Measurements from ENCODE around the gene TBC1D2B.

The TBC1D2B gene

DNA sequence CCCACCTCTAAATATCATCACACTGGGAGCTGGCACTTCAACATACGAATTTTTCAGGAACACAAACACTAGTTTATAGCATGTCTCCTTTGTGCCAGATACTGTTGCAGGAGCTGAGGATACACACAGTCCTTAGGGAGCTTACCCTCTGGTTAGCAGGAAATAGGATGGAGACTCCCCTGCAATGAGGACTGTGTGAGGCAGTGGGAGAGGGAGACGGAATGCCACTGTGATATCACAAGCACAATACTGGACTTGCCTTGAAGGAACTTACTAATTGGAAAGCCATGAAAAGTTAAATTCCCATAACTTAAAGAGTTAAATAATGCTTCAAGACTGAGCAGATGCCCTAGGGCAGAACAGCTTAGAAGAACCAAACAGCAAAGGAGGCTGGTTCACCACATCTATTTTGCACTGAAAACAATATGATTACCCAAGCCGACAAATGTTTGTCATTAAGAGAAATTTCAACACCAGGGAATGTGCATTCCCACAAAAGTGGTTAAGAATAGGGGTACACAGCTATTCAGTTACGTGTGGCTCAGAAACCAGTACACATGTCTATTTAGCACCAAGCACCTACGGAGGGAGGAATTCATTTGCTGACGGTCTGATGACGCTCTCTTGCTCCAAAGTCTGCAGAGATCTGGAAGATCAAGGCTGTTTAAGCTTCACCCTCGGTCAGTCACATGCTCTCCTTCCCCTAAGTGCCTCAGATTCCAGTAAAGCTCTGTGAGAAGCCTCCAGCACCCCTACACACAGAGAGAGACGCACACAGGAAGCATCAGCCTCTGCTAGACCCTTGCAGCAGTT, 5.2 kb downstream of the TBC1D2B start:
- no peak for DNase-seq (ENCODE audit: low read depth in 2 of 2)

DNA sequence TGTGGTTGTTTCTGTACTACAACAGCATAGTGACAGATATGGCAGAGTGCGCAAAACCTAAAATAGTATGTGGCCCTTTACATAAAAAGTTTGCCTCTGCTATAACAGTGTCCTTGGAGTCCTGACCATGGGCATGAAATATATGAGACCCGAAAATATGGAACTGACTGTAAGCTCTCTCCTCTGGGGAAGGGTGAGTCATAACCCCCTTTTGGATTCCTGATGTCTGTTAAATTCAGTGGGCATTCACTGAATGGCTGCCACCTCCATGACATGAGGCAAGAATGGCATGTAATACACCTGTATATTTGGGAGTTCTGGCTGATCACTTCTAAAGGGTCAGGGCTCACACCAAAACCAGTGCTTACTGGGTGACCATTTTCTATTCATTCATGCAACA, 6.1 kb downstream of the TBC1D2B start:
- DNase-seq (ENCODE audit: low read depth in 2 of 2) = no peak

DNA sequence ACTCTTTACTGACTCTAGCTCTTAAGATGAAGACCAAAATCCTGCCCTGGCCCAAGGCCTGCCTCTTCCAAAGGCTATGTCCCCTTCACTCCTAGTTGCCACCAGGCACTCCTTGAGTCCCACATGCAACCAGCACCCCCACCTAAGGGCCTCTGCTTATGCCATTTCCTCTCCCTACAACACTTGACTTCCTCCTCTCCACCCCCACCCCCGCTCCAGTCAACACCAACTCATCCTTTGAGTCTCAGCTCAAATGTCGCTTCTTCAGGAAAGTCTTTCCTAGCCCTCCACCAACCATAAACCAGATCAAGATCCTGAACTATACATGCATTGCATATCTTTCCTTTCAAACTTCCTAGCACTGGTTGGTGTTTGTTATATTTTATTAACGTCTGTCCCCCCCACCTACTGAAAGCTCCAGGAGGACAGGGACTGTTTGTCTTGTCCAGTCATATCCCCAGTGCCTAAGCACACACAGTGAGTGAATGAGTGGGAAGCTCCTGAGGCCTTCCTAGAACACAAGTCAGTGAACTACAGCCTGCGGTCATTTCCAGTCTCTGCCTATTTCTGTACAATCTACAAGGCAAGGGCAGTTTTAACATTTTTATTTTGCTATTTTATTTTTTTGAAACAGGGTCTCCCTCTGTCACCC, 7.3 kb downstream of the TBC1D2B start:
- no peak for DNase-seq (ENCODE audit: low read depth in 2 of 2)

DNA sequence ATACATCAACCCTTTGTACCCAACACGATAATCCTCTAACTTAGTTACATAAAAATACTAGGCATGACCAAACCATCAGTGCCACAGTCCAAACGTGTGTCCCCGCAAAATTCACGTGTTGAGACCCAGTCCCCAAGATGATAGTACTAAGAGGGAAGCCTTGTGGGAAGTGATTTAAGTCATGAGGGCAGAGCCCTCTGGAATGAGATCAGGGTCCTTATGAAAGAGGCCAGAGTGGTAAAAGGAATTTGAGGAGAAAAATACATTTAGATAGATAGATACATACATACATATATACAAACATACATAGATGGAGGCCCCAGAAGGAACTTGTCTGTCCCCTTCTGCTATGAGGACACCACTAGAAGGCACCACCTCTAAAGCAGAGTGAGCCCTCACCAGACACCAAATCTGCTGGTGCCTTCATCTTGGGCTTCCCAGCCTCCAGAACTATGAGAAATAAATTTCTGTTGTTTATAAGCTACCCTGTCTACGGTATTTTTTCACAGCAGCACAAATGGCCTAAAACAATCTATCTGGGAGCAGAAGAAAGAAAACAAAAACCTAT, 8.0 kb downstream of the TBC1D2B start:
- DNase-seq (ENCODE audit: low read depth in 2 of 2) = no peak

DNA sequence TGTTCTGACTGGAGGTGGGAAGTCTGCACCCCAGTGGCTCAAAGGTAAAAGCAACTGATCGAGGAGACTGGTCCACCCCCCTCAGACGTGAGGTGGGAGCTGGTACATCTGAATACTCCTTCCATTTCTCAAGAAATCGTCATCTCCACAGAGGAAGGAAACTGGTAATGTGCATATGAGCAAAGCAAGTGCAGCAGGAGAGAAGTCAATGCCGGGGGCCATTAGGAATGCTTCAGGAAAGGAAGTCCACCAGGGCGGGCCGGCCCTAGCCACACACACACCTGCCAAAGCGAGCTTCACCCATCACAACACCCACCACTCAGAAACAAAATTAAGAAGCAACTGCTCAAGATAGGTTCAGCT, 8.5 kb downstream of the TBC1D2B start:
- DNase-seq (ENCODE audit: low read depth in 2 of 2) = no peak

DNA sequence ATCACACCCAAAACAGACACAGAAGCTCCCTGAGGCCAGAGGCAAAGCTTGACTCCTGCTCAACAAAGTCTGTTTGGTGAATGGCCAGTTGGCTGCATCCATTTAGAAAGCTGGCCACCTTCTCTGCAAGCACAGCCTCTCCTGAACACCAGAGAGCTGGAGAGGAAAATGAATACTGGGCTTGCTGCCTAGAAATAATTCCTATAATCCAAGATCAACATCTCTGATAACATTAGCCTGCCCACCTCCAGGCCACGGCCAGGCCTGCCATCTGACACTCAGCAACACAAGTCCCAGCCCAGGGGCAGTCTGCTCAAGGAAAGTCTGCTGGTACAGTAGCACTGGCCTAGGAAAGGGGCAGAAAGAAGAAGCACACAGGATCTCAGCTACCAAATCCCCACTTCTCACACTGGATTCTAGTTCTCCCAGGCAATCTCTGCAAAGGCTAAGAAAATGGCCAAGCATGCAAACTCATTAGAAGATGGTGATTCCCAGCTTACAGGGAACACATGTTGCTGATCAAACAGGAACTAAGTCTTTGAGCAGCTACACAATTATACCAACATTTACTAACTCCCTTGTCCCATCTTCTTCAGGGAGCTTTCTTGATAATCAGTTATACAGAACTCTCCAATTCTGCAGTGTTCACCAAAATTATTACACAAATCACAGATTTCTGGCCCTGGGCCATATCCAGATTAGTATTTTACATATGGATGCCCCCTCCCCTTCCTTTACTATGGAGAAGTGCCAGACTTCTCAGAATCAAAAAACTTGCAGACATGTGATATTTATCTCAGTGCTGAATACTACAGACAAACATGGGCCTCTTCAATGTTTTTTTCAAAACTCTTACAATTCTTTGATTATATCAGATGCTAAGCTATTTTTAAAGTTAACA, 9.9 kb downstream of the TBC1D2B start:
- no peak for DNase-seq (ENCODE audit: low read depth in 2 of 2)

DNA sequence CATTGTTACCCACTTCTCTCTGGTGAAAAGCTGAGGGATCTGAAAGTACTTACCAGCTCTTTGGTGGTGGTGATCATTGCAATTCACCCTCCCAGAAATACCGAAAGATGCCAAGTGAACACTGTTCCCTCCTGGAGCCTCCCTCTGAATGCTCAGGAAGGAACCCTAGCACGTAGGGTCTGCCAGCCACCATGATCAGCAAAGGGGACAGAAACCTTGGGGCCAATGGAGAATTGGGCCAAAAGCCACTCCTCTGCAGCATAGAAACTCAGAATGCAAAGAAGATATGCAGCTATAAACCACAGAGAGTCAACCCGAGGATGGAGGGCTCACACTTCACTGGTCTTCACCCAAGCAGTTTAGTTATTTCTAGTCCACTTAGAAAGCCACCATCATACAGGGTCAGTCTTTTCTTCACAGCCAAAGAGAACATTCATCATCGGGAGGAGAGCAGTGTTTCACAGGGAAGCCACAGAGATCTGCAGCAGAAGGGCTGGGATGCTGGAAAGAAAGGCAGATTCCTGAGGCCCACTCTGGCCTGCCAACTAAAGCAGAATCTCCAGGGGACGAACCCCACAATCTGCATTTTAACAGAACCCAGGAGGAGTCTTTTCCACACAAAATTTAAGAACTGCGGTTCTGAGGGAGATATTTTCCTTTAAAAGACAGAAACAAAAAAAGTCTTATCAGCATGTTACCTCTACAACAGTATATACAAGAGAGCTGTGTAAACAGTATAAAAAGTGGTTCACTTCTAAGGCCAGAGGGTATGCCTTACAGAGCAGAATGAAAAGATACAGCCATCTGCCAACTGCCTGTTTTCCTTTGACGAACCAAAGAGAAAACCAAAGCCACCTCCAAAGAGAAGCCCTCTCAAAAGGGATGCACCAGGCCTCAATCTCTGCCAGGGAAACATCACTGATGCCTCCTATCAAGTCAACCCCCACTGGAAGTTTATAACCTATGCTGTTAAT, 11.3 kb downstream of the TBC1D2B start:
- DNase-seq (ENCODE audit: low read depth in 2 of 2) = no peak

DNA sequence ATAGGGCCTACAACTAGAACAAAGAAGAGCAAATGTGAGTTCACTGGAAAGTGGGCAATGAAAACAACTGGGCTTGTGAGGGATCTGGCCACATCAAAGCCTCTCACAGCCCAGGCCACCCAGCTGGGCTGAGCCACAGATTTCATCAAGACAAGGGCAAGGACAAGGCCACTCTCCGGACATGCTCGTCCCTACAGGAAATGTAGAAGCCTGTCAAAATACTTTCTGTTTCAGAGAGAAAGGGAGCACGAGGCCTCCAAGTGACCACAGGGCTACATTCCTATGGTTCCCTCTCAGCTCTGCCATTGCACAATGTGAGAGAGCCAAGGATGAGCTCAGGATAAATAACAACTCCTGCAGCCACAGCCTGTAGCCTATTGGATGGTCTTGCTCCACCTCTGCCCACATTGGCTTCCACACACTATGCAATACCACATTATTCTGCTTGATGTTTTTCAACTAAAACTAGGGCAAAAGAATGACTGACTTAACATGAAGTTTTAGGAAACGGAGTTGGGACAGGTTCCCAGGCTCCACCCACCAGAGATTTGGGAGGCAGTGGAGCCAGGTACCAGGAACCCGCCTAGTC, 12.1 kb downstream of the TBC1D2B start:
- no peak for DNase-seq (ENCODE audit: low read depth in 2 of 2)

DNA sequence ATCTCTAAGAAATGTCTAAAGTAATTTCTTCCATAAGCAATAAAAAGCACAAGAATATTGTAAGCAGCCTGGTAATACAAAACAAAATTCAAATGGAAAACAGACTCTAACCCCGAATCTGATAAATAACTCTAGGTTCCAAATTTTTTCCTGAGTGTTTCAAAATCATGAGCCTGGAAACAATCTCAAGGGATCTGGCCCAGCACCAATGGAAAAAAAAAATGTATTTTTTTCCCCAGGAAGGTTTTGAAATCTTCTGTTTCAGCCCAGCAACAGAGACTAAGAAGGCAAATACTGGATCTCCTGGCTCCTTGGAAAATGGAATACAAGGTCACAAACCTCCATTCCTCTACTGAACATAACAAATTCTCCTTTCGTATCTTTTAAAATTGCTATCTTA, 13.0 kb downstream of the TBC1D2B start:
- DNase-seq (ENCODE audit: low read depth in 2 of 2) = no peak

DNA sequence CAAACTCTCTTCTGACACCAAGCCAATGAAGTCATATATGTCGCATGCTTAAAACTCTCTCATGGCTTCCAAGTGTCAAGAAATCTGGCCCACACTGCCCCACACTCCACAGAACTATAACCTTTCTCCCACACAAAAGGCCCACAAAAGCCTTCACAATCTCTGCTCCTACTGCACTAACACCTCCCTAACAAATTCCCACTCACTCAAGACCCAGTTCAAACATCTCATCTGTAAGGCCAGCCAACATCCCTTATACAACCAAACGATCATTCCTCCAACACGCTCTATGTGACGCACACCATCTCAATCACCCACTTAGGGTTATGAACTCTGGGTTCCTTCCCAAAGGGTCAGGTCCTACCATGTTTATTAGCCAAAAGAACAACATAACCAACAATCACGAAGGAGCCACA, 13.5 kb downstream of the TBC1D2B start:
- no peak for DNase-seq (ENCODE audit: low read depth in 2 of 2)

DNA sequence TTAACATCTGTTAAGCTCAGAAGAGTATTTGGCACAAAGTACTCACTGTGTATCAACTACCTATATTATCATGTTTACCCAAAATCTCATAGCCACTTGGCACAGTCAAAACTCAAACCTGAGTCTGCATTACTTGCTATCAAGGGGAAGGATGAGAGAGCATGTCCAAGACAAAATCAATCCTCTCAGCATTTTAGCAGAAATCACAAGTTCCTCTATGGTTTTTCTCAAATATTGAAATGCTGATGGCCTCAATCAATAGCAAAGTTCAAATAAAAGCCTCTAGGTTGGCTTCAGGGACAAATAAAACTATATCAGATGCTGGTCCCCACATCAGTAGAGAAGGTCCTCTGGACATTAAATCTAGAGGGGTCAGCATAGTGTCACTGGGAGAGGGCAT, 14.3 kb downstream of the TBC1D2B start:
- no peak for DNase-seq (ENCODE audit: low read depth in 2 of 2)

DNA sequence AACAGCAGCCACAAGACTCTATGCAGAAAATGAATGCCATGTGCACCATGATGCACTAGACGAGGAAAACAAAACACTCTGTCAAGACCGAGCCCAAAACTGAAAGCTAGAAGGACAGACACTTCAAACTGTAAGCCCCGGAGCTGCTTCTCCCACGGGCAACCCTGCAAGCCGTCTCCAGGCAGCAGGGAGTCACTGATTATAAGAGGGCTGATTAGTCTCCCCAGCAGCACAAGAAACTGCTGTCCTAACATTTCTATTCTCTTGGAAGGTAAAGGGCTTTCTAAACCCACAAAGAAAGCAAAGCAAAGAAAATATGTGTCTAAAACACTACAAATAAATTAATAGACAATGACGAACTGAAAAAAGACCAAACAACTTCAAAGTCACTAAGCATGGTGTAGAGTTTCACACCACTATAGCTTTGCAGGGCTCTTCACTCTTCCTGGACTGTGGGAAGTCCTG, 15.5 kb downstream of the TBC1D2B start:
- no peak for DNase-seq (ENCODE audit: low read depth in 2 of 2)

DNA sequence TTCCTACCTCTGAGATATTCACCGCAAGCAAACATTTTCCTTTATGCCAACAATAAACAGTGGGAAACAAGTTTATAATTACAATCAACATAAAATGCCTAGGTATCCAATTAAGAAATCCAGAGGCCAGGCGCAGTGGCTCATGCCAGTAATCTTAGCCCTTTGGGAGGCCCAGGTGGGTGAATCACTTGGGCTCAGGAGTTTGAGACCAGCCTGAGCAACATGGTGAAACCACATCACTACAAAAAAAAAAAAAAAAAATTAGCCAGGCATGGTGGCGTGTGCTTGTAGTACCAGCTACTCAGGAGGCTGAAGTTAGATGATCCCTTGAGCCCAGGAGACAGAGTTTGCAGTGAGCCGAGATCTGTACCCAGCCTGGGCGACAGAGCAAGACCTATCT, 17.3 kb downstream of the TBC1D2B start:
- no peak for DNase-seq (ENCODE audit: low read depth in 2 of 2)

DNA sequence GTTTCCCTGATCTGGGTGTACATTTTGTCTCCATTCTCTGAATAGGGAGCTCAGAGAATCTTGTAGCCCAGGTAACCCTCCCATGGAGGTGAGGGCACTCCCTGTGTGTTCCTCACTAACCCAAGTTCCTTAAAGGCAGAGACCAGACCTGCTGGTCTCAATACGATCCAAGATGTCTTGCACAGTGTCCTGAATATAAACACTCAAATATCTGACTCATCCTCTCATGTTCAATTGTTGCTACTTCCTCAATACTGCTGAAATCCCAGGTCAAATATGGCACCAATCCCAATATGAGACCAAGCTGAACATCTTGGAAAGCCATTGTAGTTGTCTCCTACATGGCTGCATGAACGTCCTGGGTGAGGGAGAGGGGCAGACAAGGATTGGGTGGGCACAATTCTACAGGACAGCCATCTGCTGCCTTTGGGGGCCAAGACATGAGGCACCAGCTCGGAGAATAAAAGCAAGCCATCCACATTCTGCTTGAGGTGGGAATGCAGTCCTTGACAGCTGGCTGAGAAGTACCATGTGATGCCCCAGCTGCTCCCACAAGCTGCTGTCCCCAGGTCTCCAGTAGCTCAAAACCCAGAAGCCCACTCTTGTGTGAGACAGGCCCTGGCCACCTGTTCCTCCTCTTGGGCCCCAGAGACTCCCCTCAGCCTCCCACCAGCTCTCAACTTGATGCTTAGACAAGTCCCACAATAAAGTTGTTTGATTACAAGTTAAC, 18.2 kb downstream of the TBC1D2B start:
- no peak for DNase-seq (ENCODE audit: low read depth in 2 of 2)

DNA sequence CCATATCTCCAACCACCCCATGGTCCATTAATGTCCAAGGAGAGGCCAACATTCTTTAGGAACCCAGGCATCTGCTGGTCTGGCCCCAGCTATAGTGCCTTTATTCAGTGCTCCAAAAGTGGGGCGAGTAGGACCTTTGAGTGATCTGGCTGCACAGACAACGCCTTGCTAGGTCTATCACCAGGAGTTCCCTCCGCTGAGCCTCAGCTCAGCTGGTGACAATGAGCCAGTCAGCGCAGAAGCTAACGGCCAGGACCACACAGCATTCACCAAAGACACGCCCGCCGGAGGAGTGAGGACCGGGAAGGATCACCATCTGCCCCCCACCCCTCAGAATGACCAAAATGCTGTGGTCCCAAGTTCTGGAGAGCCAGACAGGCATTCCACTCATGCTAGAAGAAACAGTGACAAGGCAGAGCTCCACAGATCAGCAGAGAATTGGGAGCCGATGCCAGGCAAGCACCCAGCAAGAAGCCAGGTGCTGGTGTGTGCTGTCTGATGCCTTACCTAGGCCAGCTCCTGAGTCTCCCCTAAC, 19.0 kb downstream of the TBC1D2B start:
- DNase-seq (ENCODE audit: low read depth in 2 of 2) = no peak

DNA sequence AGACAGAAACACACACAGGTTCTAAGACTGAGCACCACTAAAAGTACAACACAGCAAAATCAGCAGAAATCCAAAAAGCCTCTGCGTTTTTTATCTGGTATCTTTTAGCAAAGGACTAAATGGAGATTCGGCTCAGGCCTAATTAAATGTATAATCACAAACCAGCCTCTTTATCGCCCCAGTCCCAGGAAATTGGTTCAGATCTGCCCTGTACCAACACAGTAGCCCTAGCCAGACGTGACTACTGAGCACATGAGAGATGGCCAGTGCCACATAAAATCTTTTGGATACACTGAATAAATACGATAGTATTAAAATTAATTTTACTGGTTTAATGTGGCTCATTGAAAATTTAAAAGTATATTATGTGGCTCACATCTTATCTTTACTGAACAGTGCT, 19.7 kb downstream of the TBC1D2B start:
- DNase-seq (ENCODE audit: low read depth in 2 of 2) = no peak

DNA sequence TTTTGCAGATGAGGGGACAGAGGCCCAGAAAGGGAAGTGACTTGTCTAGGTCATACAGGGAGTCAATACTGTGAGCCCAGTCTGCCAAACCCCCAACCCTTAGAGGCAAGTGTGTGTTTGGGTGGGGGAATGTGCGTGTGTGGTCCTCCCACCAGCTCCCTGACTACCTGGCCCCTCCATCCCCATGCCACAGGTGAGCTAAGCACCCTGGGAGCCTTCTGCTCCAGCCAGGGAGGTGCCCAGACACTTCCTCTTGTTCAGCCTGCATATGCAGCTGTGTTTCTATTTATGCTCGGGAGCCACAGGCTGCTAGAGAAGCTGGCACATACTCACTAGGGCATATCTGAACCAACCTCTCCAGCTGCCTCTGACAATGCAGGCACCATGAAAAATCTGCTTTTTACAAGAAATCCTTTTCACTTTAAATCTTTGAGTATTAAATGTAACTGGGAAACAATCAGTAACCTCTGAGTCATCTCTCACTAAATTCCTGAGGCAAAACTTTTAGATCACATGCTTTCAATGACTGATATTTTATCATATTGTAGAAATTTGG, 20.7 kb downstream of the TBC1D2B start:
- no peak for DNase-seq (ENCODE audit: low read depth in 2 of 2)

DNA sequence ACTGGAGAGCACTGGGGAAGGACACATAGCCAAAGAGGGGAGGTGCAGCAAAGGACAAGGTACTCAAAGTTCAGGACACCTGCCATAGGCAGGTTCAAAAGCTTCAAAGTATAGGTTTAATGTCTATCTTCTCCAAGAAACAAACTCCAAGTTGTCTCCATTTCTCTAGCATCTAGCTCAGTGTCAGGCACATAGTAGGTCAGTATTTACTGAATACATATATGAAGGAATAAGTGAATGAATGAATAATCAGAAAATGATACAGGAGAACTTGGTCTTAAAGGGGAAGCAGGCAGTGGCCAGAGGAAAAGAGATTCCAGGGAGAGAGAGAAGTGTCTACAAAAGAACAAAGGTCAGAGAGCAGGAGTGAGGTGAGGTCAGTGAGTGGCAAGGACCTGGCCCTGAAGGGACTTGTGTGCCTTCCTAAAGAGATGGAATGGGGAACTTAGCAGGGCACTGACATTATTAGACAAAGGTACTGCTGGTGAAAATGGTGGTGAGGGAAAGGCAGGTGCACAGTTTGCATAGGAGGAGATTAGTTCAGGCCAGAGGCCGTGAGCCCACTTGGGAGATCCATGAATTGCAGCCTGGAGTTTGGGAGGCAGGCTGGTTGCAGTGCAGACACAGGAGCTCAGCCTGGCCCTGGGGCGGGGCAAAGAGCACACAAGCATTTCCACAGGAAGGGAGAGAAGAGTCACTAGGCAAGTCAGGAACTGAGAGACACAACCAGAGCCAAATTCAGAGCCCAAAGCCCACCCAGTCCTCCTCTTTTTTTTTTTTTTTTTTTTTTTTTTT, 21.4 kb downstream of the TBC1D2B start:
- no peak for DNase-seq (ENCODE audit: low read depth in 2 of 2)
